ENCODE results near the gene ENG. TPM values are rescaled to one million over a fixed set of nuclear protein-coding genes. Genes with fewer than 3 reads are reported as not detected.

ENG gene
- total and polyA plus RNA-seq, 2 of the 8 experiments (the other 6 are each of a cell fraction or from before 2014, with no cell fraction given): 1.8 to 4.4 TPM

DNA sequence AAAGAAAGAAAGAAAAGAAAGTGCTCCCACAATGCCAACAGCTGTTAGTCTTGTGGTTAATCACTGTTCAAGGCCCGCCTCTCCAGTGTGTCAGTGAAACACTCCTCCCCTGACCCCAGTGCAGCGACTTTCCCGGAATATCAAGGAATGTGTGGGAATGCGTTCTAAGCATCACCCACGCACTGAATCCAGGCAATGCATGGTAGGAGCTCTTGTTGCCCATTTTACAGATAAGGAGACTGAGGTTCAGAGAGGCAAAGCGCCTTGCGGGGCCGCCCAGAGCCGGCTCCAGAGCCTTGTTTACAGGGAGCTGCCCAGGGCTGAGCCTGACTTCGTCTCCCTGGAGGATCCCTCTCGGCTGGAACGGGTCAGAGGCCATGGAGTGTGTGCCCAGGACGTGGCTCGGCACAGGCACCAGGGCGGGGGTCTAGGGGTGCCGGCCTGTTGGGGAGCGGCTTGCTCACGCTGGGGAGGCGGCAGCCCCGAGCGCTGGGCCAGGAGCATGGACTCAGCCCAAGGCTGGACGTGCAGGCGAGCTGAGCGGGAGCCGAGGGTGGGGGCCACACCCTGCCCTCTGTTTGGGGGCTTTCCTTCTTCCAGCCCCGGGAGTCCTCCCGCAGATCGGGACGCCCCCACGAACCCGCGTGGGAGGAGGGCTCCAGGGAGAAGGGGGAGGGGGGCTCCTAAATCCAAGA is 44.1 kb upstream of the ENG start:
- H3K56ac ChIP-seq (replicated peaks; ENCODE audit: insufficient read length, low read depth, low read length): peak overlapping the region; percentile 77
- peak overlapping the region; percentile 36; the same call in 1 of the 2 replicates for H2BK15ac ChIP-seq (ENCODE audit: low read length)
- 0 out of 2 replicates have a peak overlapping the region, but pooled peaks have one; percentile 28 for H2BK20ac ChIP-seq (ENCODE audit: low read length)
- H3K4me3 ChIP-seq (ENCODE audit: extremely low read depth in 1 of 4, insufficient read depth in 2 of 4, low read depth in 3 of 4, low read length in 4 of 4): peak overlapping the region; percentile 78 to 99 (median 88)
- ChIA-PET POLR2A (ENCODE audit: partially characterized antibody) (interaction anchor here (0.6 to 10.1 kb wide), 18 partner anchors 10 to 1184 kb away, joined by 3 to 91 read pairs (median 4); partner anchors contain the start of genes AK1, ENG, PIP5KL1 and ST6GALNAC4), CTCF (ENCODE audit: partially characterized antibody) (interaction anchor here (0.6 to 3.0 kb wide), 12 partner anchors 9 to 199 kb away, joined by 3 to 14 read pairs (median 3); partner anchors contain the start of gene TOR2A)
- peak overlapping the region; percentile 93; the same call in 1 of the 2 replicates for H2AK5ac ChIP-seq (ENCODE audit: low read depth, low read length)
- peak overlapping the region; percentile 70 to 83 for H3K4me2 ChIP-seq (ENCODE audit: insufficient read depth in 1 of 2, low read depth in 2 of 2, low read length in 2 of 2)
- no peak for FAIRE-seq
- H3K18ac ChIP-seq (ENCODE audit: extremely low read depth, low read length): peak overlapping the region; percentile 60
- H3K14ac ChIP-seq (ENCODE audit: insufficient read length): no peak overlapping the region
- H3K27me3 ChIP-seq (replicated peaks in 1 of 4; ENCODE audit: control insufficient read depth in 3 of 4, extremely low read depth in 1 of 4, insufficient read depth in 3 of 4, low read length in 3 of 4): no peaks in the 10 kb centered on the region
- peaks cover 0 to 4% of the 10 kb centered on the region in 2 experiments; a peak in 1 of 4 replicates for H3K79me2 ChIP-seq (ENCODE audit: control insufficient read depth in 1 of 2, insufficient read depth in 2 of 2, low read length in 2 of 2)
- peak overlapping the region; percentile 52; the same call in 1 of the 2 replicates for H2BK5ac ChIP-seq (ENCODE audit: low read depth, low read length)
- peaks cover 5 to 13% of the 10 kb centered on the region in 2 experiments for H4K20me1 ChIP-seq (replicated peaks in 1 of 2; ENCODE audit: control insufficient read depth in 1 of 2, insufficient read depth in 2 of 2, low read length in 2 of 2)
- no peak overlapping the region for H2AFZ ChIP-seq (ENCODE audit: low read length)
- peaks cover 3 to 32% (median 19%) of the 10 kb centered on the region in 4 experiments for H3K4me1 ChIP-seq (replicated peaks in 1 of 4; ENCODE audit: control insufficient read depth in 3 of 4, insufficient read depth in 4 of 4, low read length in 3 of 4)
- peaks cover 5% of the 10 kb centered on the region; the same call in 1 of the 2 replicates for H3K23me2 ChIP-seq (ENCODE audit: low read depth, low read length)
- H3K9me3 ChIP-seq (ENCODE audit: insufficient read depth in 2 of 2, low read depth in 1 of 2, low read length in 1 of 2): no peaks in the 10 kb centered on the region
- no peak overlapping the region for H3K27ac ChIP-seq (ENCODE audit: low read depth, low read length)
- H3K36me3 ChIP-seq (ENCODE audit: control insufficient read depth in 2 of 4, insufficient read depth in 4 of 4, low read length in 3 of 4): peaks cover 18 to 25% (median 22%) of the 10 kb centered on the region in 4 experiments
- peak overlapping the region; percentile 54 for H2BK120ac ChIP-seq (replicated peaks; ENCODE audit: low read depth, low read length)
- peaks cover 10% of the 10 kb centered on the region for H3K79me1 ChIP-seq (ENCODE audit: low read depth, low read length)
- H4K91ac ChIP-seq (replicated peaks; ENCODE audit: insufficient read length, low read length): peak overlapping the region; percentile 74
- no peak overlapping the region for H3K23ac ChIP-seq (ENCODE audit: insufficient read length)
- peak overlapping the region; percentile 91 for H4K8ac ChIP-seq (ENCODE audit: extremely low read depth, insufficient read depth, low read length)
- peak overlapping the region; percentile 67 for H3K4ac ChIP-seq (replicated peaks; ENCODE audit: insufficient read length, low read depth, low read length)
- H2BK12ac ChIP-seq (ENCODE audit: low read depth, low read length): peak overlapping the region; percentile 80; the same call in 1 of the 2 replicates
- peak overlapping the region in 3 of 4 experiments; percentile 41 to 60 (median 42); a peak in 6 of 7 replicates for H3K9ac ChIP-seq (replicated peaks in 1 of 4; ENCODE audit: extremely low read depth in 1 of 4, low read depth in 3 of 4, low read length in 3 of 4)
- peak overlapping the region; percentile 57 for H4K5ac ChIP-seq (ENCODE audit: insufficient read length, low read depth, low read length)
- no peak for DNase-seq (ENCODE audit: low read depth in 1 of 2, low spot score in 2 of 2)
- WGBS, 2 experiments (ENCODE audit: extremely low coverage in 1 of 2, insufficient coverage in 1 of 2, insufficient read length in 1 of 2, insufficient replicate concordance in 2 of 2, low coverage in 1 of 2, low lambda C conversion rate in 2 of 2, missing lambda C conversion rate in 1 of 2): 24% methylated on average over 22 of the region's 32 CpGs; no CpG with 5 or more reads in 1 of the 2 experiments
- TF ChIP-seq KDM1A (IDR thresholded peaks at IDR 0.05; ENCODE audit: borderline replicate concordance, low read length) (peak; percentile 97), GABPA (IDR thresholded peaks at IDR 0.05; ENCODE audit: borderline replicate concordance, insufficient read depth, low read length) (no peak), TCF12 (IDR thresholded peaks at IDR 0.05; ENCODE audit: low read depth, low read length) (no peak), TAF7 (optimal IDR thresholded peaks at IDR 0.05; ENCODE audit: borderline replicate concordance, low read depth, low read length) (no peak), POLR2AphosphoS5 (IDR thresholded peaks at IDR 0.05; ENCODE audit: low read depth, low read length) (no peak), RAD21 (IDR thresholded peaks at IDR 0.05 in 1 of 2, conservative IDR thresholded peaks at IDR 0.05 in 1 of 2; ENCODE audit: low read depth in 2 of 2, low read length in 2 of 2) (no peak), ZNF274 (IDR thresholded peaks at IDR 0.05; ENCODE audit: borderline replicate concordance, extremely low read depth, low read length) (no peak), HDAC6 (IDR thresholded peaks at IDR 0.05; ENCODE audit: low read depth, low read length) (no peak), HDAC2 (IDR thresholded peaks at IDR 0.05; ENCODE audit: borderline replicate concordance in 1 of 2, low read depth in 2 of 2, low read length in 2 of 2) (peak in 1 of 2 experiments; percentile 58; a peak in 1 of 4 replicates)
